Stimulated activated CD4-positive, alpha-beta T cell treated with anti-CD3 and anti-CD28 coated beads, Interleukin-1b, Interleukin-23, amount 100 ng/mL, for 24 hours (primary cell): Measurements from ENCODE around the gene MRM3.
"Not testable (repeated sequence)": the region's sequence is repeated elsewhere in the genome, so short reads cannot be mapped to it uniquely, and the experiment has no call there.

ENCODE experiments used
- DNase-seq, 4 experiments: peaks; one replicate each; pipeline ENCODE4 v3.0.0-alpha.2; 2020; ENCODE audit warnings: low read depth in 4 of 4, low spot score in 1 of 4

MRM3 gene

GRCh38 chr17:794876-795275 is 12.7 kb downstream of the MRM3 start:
- DNase-seq, result peak in 2 of 4 experiments; percentile 17 to 21

DNA sequence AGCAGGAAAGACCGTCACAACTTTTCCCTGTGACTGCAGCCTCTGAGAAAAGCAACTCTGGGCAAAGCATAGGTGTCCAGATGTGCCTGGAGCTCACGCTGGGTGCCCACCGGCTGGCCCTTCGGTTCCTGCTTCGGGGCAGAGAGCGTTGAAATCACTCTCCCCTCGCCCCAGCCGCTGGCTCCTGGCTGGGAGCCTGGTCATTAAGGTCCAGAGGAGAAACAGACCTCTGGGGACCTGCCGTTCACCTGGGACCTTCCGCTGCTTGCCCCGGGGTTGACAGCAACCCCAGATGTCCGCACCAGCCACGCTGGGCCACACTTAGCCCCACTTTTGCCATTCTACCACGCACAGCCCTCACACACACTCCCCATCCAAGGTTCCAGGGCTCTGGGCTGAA is 13.1 kb downstream of the MRM3 start:
- no peak for DNase-seq

DNA sequence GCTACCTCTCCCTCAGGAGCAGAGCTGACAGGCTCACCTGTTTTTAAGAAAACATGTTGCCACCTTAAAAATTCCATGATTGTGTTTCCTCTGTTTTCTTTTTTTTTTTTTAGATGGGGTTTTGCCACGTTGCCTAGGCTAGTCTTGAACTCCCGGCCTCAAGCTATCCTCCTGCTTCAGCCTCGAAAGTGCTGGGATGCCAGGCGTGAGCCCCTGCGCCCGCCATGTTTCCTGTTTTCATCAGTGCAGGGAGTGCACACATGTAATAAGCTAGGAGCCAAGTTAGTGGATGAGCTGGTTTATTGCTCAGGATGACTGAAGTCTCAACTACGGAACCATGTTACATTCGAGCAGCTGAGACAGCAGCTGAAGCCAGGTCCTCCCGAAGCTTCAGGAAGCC is 13.6 kb downstream of the MRM3 start:
- DNase-seq, result no peak

DNA sequence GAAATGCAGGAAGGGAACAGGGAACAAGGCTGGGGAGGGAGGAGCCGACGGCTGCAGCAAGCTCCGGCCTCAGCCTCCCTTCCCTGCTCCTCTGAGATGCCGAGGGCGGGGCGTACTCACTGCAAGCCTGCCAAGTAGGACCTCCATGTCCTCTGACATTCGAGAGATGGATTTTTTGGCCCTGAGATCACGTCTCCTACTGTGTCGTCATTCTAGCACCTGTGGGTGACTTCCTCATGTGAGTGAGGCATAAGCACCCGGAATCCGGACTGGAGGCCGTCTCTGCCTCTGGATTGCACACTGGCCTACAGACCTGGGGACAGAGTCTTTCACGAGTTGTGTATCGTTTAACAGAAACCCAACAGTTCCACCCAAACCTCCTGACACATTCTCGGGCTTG is 14.5 kb downstream of the MRM3 start:
- no peak for DNase-seq

GRCh38 chr17:797236-797840 is 15.2 kb downstream of the MRM3 start:
- no peak for DNase-seq

- no peak for DNase-seq
Measured at GRCh38 chr17:798246-798645, 16.1 kb downstream of the MRM3 start.

GRCh38 chr17:799261-799660 is 17.1 kb downstream of the MRM3 start:
- DNase-seq, result no peak

DNA sequence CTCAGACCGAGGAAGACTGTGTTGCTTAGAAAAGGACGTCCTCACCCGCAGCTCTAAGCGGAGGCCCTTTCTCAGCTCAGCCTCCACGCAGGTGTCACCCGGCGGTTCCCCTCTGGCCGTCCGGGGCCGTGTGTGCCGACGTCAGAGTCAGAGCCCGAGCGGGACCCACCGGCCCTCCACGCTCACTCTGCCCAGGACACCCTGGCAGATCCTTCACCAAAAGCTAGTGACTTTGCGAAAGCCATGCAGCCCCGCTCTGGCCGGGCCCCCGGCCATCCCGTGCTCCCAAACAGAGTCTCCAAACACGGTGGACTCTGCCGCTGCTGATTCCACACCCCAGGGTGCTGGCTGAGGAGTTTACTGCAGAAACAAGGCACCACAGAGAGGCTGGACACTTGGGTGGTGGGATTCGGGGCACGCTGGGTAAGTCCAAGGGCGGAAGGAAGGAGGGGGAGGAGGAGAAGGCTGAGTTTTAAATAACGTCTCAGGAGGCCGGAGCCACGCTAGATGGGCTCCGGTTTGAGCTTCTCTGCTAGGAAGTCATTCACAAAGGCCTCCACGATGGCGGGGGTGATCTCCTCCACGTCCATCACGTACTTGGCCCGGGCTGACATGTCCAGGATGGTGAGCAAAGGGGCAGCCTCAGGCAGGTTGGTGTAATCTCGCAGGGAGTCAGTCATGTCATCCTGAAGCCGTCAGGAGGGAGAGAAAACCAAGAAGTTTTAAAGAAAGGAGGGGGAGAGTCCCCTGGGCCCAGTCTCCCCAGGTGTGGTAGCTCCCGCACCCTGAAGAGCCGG is 18.5 kb downstream of the MRM3 start:
- no peak for DNase-seq

DNA sequence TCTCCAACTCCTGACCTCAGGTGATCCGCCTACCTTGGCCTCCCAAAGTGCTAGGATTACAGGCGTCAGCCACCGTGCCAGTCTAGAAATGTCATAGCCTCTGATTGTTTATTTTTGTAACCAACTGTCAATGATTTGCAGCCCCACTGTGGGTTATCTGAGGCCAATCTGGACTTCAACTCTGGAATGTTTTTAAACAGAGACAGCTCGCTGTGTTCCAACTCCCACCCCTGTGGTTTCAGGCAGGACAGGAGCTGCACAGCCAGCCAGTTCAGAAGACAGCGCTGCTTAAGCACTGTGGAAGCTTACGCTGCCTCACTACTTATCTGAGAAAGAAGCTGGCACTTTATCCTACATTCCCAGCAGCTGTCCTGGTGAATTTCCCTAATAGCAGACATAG is 19.5 kb downstream of the MRM3 start:
- no peak for DNase-seq

- DNase-seq, result no peak
Measured at GRCh38 chr17:802481-802880, 20.3 kb downstream of the MRM3 start.

DNA sequence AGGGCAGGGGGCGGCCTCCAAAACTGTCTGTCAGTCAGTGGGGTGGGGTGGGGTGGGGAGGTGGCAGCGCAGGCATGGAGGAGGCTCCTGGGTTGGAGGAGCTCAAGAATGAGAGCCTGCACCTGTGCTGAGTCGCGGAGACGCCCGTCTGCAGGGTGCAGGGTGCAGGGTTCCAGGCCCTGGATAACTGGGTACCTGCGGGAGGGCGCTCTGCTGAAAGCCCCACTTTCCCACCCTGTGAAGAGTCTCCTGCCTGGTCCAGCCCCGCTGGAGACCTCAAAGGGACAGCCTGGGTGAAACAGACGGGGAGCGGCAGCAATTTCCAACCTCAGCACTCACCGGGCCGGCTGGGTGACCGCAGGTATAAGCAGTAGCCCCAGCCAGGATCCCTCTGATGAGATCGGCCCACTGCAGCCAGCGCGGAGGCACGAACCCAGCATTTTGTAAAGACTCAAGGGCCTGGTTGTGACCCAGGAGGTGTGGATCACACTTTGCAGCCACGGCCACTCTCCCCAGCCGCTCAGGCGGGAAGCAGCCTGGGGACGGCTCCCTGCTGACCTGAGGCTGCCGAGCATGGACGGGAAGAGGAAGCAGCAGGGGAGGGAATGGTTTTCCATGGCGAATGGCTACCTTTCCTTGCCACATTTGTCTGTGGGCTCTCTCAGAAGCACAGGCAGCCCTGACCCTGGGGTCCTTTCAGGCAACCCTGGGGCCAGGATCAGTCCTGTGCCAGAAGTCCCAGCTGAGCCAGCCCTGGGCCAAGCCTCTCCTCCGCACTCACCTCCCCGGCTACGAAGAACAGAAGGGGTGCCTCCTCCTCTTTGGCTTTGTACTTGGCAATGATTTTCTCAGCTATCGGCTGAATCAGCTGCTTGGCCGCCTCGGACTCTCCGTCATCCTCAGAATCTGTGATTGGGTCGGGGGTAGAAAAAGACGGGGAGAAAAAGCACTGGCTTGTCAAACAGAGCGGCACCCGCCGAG is 21.0 kb downstream of the MRM3 start:
- DNase-seq, result no peak

DNA sequence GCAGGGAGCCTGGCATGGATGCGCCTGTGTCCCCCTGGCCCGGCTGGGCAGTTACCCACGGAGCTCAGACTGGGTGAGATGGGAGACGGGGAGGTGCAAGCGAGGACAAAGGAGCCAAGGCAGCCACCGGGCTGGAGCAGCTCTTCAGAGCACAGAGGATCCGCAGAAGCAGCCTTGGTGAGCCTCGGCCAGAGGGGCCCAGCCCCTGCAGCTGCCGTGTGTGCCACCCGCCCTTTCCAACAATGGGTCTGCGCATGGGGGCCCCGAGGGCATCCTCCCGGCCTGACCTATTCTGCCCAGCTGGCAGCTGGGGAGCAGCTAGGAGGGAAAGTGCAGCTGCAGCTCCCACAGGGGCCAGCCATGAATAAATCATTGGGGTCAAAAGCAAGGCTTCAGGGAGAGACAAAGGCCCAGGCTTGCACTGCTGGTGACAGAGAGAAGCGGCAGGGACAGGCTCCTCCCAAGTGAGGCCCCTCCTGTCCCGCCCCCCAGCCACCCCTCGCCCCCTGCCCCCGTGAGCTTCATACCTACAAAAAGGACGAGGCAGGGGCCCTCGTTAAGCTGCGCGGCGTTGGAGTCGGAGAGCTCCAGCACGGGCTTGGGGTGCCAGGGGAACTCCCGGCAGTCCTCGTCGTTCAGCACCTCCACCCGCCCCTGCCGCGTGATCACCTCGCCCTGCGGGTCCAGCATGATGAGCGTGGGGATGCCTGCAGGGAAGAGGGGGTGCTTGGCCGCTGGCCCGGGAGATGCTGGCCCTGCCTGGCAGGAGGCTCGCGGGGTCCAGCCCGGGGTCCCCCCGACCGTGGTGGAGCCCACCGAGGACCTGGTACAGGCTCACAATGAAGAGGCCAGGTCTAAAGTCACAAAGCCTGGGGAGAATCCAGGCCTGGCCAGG is 22.6 kb downstream of the MRM3 start:
- DNase-seq, result no peak

GRCh38 chr17:805886-806285 is 23.7 kb downstream of the MRM3 start:
- not testable (repeated sequence) for DNase-seq

GRCh38 chr17:806346-806745 is 24.2 kb downstream of the MRM3 start:
- no peak for DNase-seq

DNA sequence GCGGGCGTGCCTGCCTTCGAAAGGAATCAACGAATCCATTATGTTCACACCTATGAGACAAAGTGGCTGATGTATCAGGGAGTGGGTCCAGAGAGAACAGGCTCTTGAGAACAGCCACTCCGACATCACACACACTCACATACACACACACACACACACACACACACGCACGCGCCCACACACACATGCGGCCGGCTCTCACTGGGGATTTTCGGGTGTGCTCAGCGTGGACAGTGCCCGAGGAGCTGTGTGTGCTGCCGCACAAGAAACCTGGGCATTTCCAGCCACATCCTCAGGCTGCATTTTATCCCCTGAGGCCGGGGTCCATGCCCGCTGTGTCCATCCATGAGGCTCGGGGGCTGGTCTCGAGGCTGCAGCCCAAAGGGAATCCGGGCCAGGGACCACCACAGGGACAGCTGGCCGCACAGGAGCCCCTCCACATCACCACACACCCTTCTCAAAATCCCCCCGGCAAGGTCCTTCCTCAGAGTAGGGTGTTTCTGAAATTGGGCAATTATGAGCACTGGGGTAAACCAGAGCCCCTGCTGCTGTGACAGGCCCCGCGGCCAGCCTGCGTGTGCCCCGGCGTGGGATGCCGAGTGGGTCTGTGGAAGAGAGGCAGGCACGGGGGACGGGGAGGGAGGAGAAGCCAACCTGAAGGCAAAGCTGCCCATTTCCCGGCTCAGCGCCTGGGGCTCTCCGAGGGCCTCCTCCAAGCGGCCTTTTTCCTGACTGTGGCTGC is 24.8 kb downstream of the MRM3 start:
- no peak for DNase-seq

DNA sequence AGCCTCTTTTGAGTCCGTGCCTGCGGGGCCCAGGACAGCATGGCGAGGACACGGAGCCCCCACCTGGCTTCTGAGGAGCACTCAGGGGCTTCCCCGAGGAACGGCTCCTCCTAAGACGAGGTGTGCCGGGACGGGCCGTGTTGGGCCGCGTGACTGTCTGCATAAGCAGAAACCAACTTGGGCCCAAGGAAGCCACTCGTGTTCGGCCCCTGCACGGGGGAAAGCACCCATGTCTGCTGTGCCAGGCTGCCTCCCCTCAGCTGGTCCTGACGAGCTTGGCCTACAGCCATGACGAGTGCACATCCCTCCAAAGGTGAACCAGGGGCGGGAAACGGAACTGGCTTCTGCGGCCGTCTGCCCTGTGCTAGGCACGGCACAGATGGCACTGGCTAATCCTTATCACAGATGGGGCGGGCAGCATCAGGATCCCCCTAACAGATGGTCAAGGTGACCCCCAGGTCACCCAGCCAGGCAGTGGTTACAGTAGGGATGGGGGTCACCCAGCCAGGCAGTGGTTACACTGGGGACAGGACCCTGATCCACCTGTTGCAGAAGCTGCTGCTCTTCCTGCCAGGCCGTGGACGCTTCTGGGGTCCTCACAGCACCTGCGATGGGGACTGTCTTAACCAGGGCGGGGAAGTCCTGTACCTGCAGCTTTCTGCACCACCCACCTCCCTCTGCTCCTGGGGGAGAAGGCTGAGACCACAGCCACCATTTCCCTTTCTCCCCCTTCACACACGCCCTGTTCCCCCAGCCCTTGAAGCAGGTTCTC is 25.6 kb downstream of the MRM3 start:
- no peak for DNase-seq

DNA sequence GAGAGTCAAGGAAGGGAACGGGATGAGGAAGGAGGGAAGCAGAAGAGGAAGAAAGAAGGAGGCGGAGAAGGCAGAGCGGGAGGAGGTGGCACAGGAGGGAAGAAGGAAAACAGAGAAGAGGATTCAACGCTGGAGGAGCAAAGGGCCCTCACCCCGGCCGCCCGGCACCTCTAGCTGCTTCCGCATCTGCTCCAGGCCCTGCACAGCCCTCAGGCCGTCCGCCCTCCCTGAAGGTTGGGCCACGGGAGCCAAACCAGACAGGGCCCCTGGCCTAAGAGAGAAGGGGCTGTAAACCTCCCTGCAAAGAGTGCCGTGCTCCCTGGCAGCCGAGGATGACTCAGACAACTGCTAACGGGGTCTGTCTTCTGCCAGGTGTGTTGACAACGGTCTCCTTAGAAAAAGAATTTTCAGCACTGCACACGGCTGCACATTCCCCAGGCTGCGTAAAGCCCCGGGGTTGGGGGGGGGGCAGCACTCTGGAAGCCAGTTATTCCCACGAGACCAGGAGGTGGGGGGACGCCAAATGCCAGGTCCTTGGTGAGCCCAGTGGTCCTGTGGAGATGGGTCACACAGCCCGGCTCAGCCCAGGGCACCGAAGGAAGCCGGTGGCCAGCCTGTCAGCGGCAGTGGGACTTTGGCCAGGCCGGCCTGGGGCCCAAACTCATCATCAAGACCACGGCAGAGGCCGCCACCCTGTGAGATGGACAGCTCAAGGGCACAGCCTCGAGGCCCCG is 29.1 kb downstream of the MRM3 start:
- no peak for DNase-seq

DNA sequence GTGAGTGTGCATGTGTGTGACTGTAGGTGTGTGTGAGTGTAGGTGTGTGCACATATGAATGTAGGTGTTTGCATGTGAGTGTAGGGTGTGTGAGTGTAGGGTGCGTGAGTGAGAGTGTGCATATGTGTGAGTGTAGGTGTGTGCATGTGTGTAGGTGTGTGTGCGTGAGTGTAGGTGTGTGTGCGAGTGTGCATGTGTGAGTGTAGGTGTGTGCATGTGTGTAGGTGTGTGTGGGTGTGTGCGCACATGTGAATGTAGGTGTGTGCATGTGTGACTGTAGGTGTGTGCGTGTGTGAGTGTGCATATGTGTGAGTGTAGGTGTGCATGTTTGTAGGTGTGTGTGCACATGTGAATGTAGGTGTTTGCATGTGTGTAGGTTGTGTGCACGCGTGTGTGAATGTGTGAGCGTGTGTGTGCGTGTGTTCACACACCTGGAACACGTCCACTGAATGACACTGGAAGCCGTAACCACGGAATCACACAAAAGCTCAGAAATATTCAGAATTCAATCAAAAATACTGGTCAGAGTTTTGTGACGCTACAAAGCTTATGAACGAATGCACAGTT is 30.6 kb downstream of the MRM3 start:
- no peak for DNase-seq
